Keratinocyte (primary cell): ENCODE data around the gene NUDT1.

Source experiments
- CTCF ChIP-seq, 3 experiments: IDR thresholded peaks in 1 of 3; conservative IDR thresholded peaks in 1 of 3; optimal IDR thresholded peaks in 1 of 3; 2 replicates in 2 of 3; 3 replicates in 1 of 3; pipeline versions ENCODE3 to v1.5.1; 2011; ENCODE audit warnings: low read length in 3 of 3, mild to moderate bottlenecking in 3 of 3, moderate library complexity in 2 of 3, control low read depth in 1 of 3, inconsistent platforms in 1 of 3; ENCODE audit not compliant: insufficient read depth in 2 of 3; ENCODE audit errors: extremely low read depth in 1 of 3
- EZH2 ChIP-seq: IDR thresholded peaks from one replicate; pipeline ENCODE4 v1.6.1; 2012; ENCODE audit warnings: inconsistent platforms, mild to moderate bottlenecking, low read length, moderate library complexity

- TF ChIP-seq EZH2, result no peak
- no peak for TF ChIP-seq CTCF (optimal IDR thresholded peaks at IDR 0.05 in 1 of 3, IDR thresholded peaks at IDR 0.05 in 1 of 3, conservative IDR thresholded peaks at IDR 0.05 in 1 of 3; ENCODE audit: extremely low read depth in 1 of 3, insufficient read depth in 2 of 3, low read length in 3 of 3)
Measured at GRCh38 chr7:2229467-2229866, 12.6 kb upstream of the NUDT1 start.
